Stimulated activated CD4-positive, alpha-beta T cell treated with anti-CD3 and anti-CD28 coated beads, Interleukin-1b, Interleukin-23, amount 100 ng/mL, for 1 hour (primary cell): ENCODE results near the gene SPATA6L.
"Not testable (repeated sequence)": the region's sequence is repeated elsewhere in the genome, so short reads cannot be mapped to it uniquely, and the experiment has no call there.

Source experiments
- DNase-seq, 2 donors: peaks; one replicate each; pipeline ENCODE4 v3.0.0-alpha.2; 2020; ENCODE audit warnings: low read depth in 2 of 2

SPATA6L gene

DNA sequence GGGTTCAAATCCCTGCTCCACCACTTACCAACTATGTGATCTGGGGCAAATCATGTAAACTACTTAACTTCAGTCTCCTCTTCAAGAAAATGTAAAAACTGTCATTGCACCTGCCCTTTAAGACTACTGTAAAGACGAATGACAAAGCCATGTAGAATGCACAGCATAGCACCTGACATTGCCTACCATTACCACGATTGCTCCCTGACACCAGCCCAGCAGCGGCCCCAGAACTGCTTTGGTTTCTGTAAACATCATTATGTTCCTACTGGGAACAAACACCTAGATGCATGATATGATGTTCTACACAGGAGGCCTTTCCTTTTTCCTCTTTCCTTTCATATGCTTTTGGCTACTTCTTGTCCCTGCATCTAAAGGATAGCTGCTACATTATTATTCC, 27.3 kb downstream of the SPATA6L start:
- no peak for DNase-seq

DNA sequence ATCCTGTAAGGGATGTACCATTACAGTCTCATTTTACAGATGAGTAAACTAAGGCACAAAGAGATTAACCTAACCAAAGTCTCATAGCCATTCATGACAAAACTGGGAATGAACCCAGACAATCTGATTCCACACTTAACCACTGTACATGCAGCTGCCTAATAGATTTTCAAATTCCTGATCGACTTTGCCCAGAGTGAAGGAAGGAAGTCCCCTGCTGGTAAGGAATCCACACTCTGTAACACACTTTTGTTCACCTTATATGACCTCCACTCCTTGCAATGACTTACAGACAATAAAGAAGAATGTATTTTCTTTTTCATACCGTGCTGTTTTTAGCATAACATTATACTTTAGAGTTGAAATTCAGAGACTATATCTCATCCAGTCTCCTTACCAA, 35.4 kb downstream of the SPATA6L start:
- DNase-seq: no peak

DNA sequence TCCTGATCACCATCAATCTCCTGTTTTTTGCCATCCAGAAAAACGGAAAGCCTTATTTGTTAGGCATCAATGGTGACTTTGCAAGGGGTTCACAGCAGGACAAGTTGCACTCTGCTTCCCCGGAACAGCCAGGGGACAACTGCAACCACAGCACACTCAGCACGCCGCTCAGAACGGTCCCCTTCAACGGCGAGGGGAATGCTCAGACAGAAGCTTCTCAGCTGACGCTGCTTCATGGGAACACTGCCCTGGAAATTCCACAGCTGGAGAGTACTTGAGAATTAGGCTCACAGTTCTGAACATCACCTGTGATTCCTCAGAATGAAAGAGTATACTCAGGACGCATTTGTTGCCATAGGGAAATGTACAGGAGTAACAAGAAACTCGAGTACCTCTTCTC, 44.3 kb downstream of the SPATA6L start:
- no peak for DNase-seq

DNA sequence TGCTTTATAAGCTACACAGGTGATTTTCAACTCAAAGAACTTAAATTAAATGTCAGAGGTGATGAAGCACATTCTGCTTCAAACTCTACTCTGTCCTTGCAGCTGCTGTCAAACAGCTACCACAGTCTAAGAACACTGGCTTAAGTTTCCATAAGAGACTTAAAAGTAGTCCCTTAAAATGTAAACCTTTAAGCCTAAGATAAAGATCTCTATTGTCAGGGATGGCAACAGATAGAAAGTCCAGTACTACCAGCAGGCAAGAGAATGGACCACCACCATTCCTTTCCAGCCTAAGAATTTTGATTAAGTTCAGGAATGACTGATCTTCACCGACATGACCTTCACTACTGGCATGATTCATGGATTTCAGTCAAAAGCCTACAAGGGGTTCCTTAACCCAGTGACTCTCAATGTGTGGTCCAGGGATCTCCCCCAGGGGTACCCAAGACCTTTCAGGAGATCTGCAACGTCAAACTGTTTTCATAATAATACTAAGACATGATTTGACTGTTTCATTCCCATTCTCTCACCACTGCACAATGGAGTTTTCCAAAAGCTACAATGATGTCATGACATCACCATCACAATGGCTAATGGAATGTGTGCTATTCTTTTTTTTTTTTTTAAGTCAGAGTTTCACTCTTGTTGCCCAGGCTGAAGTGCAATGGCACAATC, 45.3 kb downstream of the SPATA6L start:
- DNase-seq: no peak

DNA sequence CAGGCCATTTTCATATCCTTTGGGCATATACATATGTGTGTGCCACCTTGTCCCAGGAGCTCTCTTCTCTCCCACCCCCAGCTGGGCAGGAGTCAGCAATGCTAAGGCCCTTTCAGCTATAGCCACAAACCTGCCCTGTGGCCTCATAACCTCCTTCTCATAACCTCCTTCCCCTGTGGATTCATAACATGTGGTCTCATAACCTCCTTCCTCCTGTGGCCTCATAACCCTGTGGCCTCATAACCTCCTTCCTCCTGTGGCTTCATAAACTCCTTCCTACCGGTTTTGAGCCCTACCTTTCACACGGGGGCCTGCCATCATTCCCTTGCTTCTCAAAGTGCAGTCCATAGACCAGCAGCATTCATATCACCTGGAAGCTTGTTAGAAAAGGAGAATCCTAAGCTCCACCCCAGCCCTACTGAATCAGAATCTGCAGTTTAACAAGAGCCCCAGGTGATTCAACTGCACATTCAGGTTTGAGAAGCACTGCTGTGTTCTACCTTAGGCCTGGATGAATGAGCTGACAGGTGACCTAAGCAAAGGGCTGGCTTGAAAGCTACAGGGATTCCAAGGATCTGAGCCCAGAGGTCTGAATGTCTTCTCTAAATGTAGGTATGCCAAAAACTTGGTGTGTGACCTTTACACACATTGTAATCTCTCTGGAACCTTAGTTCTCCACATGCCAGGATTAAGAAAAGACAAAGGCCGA, 46.1 kb downstream of the SPATA6L start:
- no peak for DNase-seq

DNA sequence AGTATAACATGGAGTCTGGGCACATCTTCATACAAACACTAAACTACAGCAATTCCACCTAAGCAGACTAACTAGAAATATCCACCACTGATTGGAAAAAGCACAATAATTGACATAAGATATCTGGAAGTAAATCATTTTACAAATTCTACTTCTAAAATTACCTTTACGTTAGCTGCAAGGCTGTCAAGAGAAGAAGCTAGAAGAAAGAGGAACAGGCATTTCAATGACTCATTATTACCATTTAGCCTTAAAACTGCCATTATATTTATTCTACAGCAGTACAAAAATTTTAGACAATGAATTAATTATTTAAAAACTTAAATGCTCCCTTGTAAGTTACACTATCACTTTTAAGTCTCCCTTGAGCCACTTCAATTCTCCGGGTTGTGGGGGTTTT, 47.6 kb downstream of the SPATA6L start:
- no peak for DNase-seq

DNA sequence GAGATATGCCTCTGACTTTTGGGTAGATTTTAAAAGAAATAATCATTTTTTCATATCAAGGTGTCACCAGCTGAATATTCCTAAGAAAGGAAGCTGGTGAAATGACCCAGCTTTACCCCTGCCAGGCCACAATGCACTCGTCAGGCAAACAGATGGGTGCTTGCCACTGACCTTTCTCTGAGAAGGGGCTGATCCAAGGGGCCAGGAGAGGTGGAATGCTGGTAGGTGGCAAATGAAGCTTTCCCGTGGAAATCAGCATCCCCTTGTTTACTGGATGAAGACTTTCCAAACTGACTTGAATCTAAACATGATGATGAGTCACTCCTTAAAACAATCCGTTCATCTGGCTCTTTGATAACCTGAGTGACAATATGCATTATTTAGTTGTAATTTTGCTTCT, 48.5 kb downstream of the SPATA6L start:
- DNase-seq: no peak

DNA sequence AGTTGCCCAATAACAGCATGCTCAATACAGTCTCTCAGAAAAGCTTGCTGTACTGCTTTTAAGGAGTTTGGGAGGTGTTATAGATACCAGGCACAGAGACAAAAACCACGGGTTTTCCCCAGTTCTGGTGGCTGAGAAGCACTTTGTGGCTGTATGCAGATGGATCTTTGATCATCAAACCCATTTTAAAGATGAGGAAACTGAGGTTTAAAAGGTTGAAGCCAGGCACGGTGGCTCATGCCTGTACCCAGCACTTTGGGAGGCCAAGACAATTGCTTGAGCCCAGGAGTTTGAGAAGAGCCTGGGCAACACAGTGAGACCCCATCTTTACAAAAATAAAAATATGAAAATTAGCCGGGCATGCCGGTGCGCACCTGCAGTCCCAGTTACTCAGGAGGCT, 50.5 kb downstream of the SPATA6L start:
- no peak for DNase-seq

DNA sequence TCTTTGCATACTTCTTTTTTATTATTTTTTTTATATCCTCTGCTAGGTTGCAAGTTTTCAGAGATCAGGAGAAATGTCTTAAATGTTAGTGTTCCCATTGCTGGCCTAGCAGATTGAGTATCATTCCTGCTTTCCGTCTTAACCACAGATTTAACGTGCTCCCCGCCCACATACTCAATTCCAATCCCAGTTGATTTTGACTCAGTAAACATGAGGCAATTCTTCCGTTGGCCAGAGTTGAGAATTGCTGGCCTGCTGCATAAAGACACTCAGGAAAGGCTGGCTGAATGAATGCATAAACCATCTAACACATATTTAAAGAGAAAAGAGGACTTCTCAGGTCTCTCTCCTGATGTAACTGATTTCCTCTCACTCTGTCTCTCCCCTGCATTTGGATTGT, 51.0 kb downstream of the SPATA6L start:
- no peak for DNase-seq

DNA sequence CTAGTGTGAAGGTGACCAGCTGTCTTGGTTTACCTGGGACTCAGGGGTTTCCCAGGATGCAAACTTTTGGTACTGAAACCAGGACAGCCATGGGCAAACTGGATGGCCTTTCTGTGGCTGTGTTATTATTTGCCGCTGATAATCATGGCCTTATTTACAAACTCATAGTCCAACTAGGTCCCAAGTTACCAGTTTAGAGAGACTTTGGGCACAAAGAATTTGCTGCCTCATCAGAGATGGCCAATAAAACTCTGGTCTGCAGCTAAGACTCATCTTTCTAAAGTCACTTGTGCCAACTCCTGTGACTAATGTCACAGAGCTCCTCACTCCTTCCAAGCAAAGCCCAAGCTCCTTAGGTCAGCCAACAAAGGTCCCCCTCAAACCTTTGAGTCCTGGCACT, 51.7 kb downstream of the SPATA6L start:
- no peak for DNase-seq

DNA sequence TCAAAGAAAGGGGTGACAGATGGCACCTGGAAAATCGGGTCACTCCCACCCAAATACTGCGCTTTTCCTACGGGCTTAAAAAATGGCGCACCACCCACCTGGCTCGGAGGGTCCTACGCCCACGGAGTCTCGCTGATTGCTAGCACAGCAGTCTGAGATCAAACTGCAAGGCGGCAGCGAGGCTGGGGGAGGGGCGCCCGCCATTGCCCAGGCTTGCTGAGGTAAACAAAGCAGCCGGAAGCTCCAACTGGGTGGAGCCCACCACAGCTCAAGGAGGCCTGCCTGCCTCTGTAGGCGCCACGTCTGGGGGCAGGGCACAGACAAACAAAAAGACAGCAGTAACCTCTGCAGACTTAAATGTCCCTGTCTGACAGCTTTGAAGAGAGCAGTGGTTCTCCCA, 60.2 kb downstream of the SPATA6L start:
- DNase-seq: not testable (repeated sequence)

DNA sequence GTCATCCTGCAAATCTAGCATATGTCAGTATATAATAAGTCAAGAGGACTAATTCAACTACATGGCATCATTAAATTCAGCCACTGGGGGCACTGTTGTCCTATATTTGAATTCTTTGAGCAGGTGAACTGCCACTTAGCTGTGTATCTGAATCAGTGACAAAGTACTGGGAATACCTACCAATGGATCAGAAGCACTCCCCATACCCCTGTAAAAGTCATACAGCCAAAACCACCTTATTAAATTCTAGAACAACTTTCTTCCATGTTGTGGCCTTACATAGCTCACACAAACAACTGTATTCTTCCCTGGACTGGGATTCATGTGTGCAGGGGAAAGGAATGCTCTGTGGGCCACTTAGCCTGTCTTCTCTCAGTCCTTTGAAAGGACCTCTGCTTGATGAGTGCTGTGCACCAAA, 61.6 kb downstream of the SPATA6L start:
- DNase-seq: peak; percentile 27

DNA sequence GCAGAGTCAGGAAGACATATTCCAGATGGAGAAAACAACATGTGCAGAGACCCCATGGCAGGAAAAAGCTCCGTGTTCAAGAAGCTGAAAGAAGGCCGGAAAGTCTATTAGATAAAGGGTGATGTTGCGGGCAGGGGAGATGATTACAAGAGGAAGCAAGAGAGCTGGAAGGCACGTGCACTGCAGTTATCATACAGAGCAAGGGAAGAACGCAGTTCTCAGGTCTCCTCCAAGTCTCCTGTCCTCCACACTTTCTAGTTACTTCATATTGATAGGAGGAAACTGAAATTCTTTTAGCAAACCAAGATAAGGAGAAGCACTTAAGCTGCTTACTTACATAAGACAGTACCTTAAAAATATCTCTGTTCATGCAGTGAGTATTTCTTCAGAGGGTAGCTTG, 62.5 kb downstream of the SPATA6L start:
- no peak for DNase-seq

DNA sequence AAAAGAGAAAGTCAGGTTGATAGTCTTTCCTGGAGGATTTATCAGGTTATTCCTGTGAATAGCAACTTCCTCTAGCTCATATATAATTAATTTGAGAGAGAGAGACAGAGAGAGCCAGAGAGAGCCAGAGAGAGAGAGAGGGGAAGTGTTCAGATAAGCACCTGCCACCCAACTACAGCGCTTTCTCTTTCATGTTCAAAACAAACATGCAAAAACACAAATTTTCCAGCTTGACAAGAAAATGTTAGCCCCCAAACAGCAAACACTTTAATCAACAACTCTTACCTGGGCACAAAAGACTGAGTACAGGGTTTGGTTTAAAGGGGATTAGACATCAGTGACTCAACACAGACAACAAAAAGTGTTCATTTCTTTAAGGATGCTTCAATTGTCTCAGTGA, 65.9 kb downstream of the SPATA6L start:
- DNase-seq: no peak

DNA sequence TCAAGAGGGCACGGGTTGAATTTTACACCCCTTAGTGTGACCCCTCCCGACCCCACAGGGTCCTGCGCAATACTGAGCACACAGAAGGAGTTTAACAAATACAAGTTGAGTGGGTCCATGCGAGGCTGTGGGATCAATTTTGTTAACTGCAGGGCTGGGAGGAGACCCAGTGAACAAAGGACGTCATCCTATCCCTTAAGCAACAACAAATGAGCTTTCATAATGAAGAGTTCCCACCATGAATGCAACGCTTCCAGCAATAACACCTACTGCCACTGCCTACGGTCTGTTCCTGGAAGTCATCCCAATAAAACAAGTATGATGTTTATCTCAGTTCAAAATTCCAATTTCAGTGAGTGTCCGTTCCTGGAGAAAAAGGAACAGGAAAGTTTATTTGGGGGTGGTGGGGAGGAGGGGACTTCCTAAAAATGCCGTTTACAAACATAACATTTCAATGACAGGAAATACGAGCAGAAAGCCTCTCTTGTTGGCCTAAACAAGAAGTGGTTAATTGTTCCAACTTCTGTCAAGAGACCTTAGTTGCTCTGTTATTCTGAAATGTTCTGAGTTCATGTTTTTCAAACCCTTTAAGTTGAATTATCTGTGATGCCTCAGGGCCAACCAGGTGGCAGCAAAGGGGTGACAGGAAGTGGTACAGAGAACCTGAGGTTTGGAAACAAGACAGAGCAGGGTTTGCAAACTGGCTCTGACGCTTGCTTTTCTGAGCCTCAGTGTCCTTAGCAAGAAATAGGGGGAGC, 69.9 kb downstream of the SPATA6L start:
- DNase-seq: peak in 1 of 2 donors; percentile 2

DNA sequence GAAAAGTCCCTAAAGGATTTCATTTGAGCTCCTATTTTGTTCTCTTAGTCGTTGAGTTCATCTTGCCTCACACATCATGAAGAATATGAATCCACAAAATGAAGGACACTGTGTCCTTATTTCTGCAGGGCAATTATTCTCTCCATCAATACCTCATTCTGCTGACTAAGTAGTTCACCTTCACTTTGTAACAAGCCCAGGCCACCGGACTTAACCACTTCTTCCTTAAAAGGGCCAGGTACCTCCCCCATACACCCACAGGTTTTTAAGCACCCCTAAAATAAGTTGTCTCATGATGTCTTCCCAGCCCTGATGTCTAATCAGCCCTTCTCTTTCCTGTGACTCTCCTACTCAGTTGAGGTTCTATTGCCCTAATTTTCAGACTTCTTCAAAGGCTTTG, 71.3 kb downstream of the SPATA6L start:
- DNase-seq: no peak

DNA sequence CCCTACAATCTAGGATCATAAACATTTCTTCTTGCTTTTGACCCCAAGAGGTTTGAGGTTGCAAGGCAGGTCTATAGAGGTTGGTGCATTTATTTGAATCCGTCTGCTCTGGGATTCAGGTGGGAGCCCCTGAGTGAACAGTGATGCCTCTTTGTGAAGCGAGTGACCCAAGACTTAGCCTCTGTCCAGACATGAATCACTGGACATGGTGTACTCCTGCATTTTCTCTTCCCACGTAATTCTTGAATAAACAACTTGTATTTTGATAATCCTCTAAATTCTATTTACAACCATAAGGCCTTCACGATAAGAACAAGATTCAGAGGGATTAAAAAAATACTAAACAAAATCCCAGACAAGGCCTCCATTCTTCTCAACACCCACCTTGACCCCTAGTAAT, 71.7 kb downstream of the SPATA6L start:
- no peak for DNase-seq

DNA sequence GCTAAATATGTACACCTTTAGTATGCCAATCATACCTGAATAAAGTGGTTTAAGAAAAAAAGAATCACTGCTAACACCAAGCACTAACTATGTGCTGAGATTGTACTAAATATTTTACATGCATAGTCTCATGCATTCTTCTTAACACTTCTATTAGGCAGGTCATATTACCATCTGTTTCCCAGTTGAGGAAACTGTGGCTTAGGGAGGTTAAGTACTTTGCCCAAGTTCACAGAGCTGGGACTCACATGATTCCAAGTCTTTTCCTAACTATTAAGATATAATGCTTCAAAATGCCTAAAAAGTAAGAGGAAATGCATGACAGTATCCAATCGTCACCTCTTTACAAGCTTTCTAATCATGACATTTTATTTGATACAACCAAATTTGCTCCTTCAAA, 73.4 kb downstream of the SPATA6L start:
- DNase-seq: no peak

DNA sequence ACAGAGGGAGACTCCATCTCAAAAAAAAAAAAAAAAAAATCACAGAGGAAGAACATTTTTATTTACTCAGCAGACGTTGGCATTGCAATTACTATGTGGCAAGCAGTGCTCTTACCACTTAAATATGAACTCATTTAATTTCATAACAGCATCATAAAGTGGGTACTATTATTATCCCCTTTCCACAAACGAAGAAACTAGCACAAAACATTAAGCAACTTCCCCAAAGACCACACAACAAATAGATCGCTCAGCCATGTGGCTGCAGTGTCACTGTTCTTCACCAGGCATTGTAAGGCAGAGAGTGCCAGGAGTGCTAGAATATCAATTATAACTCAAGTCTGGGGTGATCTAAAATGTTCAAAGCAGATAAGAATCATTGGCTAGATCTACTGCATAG, 74.0 kb downstream of the SPATA6L start:
- no peak for DNase-seq

DNA sequence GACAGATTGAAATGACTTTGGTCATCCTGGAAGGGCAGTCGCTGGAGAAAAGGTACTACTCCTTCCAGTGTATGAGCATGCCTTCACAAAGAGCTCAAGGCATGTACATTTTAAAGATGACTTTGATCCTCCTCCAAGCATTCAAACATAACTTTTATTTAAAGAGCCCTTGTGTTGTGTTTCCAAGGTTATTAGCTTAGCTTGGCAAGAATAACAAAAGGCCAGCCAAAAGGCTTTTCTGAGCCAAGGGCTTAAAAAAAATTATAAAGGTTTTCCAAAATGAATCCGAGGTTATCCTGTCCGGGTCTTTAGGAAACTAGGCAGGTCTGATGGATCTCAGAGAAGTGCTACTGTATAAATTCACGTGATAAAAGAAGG, 75.2 kb downstream of the SPATA6L start:
- DNase-seq: no peak

DNA sequence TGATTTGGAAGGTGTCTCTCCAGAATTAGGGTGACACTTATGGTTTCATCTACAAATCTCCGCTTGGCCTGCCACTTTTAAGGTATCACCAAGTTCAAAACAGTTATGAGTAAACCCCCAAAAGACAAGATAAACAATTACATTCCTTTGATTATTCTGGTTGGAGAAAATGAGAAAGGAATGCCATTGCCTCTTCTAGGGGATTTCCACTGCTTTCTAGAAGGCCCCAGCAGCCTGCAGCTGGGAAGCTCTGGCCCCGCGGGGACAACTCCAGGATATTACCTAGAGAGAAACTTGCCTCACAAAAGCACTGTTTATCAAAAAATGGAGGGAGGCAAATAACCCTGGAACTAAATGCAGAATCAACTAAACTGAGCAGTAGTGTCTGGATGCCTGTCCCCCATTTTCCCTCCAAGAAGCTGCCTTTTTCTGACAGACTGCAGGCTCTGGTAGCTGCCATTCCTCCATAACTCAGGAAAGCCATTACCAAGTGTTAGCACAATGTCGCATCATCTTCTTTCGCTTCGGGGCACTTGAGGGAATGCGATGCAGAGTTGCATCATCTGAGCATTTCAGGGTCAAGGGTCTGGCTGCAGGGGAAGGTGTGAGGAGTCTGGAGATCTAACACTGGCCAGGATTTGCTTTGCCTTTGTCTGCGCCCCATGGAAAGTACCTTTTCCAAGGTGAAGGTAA, 75.7 kb downstream of the SPATA6L start:
- no peak for DNase-seq

DNA sequence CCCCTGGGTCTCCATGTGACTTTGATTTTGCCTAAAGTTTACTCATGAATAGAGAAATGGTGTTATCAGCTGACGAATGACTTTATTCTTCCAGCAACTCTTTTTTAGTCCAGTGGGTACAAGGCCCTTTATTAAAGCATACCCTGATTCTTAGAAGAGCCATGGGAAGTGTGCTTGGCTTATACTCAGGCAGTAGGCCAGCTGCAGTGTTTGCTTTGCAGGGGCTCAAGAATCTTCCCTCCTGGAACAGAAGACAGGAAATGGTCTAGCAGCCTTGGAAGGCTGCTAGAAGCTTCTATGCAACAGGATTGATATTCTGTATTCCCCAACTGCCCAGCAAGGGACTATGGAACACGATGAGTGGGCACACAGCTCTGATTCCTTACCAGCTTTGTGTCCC, 77.6 kb downstream of the SPATA6L start:
- no peak for DNase-seq
